AG08396 (cell line): Measurements from ENCODE around the gene FTCD.
A peak's percentile ranks its signal among the peaks of the same experiment; 100 is the strongest.

Experiments used
- DNase-seq: peaks from one replicate; pipeline ENCODE4 v3.0.0; 2012; ENCODE audit warnings: low spot score, mixed read lengths

The FTCD gene

DNA sequence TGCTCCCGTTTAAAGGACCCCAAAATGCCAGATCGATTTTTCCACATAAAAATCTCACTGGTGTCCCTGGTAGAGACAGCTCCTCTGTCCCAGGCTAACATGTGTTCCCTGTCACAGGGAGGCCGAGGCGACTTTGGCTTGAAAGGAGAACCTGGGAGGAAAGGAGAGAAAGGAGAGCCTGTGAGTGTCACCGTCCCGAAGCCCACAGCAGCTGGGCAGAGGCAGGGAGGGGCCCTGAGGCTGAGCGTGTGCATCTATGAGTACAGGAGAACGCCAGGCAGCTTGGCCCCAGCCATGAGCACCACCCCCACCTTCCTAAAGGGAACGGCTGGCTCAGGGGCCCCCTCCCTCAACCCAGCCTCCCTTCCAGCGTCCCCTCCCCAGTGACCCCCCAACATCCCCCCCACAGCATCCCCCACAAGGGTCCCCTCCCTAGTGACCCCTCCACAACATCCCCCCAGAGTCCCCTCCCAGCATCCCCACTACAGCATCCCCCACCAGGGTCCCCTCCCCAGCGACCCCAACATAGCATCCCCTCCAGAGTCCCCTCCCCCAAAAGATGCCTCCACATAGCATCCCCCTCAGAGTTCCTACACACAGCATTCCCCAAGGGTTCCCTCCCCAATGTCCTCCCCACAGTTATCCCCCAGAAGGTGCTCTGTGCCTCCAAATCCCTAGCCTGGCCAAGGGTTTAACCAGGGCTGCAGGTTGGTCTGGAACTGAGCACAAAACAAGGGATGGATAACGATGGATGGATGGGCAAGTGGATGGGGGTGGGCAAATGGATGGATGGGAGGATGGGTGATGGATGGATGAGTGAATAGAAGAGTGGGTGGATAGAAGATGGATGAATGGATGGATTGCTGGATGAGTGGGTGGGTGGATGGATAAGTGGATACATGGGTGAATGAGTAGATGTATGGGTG lies 32.4 kb downstream of the FTCD start:
- DNase-seq: no peak

DNA sequence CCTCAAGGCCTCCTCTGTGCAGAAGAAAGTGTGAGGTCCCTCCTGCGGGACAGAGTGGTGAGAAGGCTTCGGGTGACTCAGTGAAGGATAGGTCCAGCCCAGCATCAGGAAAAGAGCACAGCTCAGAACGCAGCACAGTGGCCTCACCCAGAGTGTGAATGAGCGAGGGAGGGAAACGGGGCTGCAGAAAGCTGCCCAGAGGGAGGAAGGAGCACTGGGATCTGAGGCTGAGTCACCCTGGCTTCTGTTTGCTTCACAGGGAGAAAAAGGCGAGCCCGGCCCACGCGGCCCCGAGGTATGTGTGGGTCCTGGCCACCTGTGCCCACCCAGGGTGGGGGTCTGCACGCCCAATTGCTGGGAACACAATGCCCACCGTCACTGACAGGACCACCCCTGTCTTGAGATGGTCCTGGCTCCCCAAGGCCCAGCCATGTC lies 33.1 kb downstream of the FTCD start:
- peak; percentile 66 for DNase-seq

DNA sequence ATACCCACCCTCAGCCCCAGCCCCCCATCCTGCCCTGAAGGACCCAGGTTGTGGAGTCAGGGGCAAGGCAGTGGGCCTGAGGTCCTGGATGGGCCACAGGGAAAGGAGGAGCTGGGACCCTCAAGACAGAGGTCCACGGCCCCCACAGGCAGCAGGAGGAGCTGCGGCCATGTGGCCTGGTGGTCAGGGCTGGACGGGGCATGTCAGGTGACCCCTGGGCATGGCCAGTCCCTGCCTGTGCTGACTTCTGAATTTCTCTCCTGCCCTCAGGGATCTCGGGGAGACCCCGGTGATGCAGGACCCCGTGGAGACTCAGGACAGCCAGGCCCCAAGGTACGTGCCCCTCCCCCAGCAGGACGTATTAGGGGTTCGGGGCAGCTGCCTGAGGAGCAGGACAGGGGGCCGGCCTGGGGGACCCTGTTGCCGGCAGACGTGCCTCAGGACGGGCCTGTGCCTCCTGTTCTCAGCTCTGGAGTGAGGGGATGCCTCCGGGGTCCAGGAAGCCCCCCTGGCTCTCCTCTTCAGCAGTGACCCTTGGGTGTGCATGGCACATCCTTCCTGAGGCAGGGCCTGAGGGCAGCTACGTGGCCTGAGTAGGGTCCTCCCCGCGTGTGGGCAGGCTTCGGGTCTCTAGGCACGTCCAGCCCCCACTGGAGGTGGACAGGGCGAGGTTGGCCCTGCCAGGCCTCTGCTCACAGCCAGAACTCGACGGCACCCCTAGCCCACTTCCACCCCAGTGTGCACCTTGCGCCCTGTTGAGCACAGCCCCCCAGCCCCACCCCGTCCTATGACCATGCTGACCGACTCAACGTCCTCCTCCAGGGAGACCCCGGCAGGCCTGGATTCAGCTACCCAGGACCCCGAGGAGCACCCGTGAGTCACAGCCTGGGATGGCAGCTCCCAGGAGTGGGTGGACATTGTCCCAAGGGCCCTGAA lies 33.8 kb downstream of the FTCD start:
- DNase-seq: no peak

DNA sequence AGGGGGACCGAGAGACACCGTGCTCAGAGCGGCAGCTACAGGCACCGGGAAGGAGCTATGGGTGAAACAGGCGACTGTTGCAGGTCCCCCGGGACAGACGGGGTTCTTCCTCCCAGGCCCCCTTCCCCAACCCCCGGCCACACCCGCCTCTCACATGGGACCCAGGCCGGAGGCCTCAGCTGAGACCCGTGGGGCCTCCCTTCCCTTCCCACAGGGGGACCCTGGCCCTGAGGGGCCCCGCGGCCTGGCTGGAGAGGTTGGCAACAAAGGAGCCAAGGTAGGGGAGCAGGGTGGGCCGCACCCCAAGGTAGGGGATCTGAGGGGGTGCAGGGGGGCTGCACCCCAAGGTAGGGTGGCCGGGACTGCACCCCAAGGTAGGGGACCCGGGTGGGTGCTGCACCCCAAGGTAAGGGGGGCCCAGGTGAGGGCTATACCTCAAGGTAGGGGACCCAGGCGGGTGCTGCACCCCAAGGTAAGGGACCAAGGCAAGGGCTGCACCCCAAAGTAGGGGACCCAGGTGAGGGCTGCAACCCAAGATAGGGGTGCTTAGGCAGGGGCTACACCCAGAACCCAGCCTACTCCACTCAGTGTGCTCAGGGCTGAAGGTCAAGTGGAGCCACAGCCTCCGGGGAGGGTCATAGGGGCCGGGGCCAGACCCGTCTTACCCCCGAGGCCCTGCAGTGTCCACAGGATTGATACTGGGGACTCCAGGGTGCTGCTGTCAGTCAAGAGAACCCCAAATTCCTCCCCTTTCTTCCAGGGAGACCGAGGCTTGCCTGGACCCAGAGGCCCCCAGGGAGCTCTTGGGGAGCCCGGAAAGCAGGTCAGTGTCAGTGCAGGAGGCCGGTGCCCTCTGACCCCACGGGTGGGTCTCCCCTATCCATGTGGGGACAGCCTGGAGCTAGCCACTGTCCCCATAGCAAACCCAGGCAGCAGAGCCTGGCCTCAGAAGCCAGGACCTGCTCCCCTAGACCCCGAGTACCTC lies 34.8 kb downstream of the FTCD start:
- no peak for DNase-seq

DNA sequence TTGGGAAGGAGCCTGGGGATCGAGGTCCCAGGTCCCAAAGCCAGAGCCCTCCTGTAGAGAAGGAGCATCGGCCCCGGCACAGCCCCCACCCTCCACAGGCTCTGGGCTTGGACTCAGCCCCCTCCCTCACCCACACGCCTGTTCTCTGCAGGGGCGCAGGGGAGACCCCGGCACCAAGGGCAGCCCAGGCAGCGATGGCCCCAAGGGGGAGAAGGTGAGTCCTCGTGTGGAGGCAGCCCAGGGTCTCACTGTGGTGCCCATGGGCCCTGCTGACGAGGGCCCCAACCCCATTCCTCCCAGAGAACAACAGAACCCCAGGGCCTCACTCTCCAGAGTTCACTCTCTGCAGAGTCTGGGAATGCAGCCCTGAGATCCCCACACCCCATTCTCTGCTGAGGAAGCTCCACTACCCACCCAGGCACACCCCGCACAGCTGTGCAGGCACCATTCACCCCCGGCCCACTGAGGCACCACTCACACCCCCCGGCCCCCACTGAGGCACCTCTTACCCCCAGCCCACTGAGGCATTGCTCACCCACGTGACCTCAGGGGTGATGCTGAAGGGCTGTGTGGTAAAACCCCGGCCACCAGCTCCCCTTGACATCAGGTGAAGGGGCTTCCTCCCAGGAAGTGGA lies 35.6 kb downstream of the FTCD start:
- no peak for DNase-seq

DNA sequence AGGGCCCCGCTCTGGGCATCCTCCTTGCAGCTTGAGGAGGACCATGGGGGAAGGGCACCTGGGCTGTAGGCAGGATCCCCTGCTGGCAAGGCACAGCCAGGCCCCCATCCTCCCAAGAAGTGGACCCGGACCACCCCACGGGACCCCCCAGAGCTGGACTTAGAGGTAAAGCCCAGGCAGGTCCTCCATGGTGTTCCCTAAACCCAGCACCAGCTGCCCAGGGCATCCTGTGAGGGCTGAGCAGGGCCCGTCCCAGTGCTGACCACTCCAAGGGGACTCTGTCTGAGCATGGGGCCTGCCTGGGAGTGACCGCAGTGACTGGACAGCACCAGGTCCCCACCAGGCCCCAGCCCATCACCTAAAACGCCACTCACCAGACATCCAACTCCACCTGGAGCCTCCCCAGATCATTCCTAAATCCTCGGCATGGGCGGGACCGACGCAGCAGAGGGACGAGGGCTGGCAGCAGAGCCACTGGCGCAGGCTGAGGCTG lies 36.2 kb downstream of the FTCD start:
- no peak for DNase-seq

DNA sequence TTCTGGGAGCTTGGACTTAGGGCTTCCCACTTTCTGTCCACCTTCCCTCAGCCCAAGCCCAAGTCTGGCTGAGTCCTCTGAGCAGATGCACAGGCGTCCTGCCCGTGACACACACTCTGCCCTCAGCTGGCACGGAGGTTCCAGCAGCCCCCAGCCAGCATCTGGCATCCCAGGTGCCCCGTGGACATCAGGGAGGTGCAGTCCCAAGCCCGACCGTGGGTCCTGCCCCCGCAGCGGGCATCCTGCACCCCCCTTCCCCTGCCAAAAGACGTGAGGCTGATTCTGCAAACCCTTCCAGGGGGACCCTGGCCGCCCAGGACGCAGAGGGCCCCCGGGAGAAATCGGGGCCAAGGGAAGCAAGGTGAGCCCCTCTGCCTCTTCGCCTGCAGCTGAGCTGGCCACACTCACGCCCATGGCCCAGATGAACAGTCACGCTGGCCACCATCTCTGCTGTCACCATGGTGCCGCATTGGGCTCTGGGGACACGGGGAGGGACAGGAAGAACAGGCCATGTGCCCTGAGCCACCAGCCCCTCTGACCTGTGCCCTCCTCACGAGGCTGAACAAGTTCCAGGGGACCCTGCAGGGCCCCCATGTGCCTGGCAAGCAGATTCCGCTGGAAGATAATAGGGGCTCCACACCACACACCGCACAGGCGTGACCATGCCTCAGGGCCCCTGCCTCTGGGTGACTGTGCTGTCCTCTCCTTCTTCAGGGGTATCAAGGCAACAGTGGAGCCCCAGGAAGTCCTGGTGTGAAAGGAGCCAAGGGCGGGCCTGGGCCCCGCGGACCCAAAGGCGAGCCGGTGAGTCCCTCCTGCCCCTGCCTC lies 36.8 kb downstream of the FTCD start:
- no peak for DNase-seq

DNA sequence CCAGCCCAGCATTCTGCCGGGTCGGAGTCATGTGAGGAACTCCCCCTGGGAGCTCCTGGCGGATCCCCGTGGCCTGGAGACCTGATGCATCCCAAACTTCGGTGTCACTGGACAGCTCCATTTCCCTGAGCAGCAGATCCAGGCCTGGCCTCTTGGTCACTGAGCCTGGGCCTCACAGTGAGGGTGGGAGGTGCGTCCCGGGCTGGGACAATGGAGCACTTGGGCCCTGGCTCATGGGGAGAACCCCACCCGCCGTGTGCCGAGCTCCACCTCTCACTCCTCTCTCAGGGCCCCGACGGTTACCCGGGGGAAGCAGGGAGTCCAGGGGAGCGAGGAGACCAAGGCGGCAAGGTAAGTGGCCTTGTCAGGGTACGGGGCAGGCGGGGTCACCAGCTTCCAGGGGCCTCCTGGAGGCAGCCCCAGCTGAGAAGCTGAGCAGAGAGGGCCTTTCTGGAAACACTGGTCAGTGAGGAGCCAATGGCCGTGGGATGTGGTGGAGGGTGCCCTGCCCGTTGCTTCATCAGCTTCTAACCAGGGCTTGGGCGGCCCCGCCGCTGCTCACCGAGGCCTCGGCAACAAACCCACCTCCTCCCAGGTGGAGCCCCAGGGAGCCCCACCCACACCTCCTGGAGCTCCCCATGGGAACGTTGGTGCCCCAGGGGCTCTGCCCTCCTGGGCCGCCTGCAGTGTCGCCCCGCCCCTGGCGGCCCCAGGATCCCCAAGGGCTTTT lies 37.6 kb downstream of the FTCD start:
- DNase-seq: no peak

DNA sequence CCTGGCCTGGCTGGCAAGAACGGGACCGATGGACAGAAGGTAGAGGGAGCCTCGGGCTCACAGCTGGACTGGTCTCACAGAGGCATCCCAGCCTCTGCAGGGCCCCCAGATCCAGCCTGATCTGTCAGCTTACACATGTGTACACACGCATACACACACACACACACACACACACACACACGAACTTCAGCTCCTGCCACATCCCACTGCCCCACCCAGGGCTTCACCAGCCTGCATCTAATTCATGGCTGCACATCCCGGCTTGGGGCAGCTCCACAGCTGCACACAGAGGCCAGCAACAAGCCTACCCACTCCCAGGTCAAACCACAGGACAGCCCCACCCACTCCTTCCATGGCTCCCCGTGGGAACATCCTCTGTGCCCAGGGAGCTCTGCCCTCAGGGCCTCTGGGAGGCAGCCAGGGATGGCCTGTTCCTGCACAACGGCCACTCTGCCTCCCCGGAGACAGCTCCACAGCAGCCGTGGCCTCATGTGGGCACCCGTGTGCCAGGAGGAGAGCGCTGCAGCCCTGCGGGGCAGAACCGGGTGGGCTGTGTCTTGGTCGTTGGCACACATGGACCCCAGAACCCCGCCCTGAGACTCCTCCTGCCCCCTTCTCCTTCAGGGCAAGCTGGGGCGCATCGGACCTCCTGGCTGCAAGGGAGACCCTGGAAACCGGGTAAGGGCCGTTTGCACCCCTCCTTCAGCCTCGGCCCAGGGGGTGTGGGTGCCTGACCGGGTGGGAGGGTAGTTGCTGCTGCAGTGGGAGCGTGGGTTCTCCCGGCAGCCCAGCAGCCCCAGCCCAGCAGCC lies 38.4 kb downstream of the FTCD start:
- DNase-seq: no peak

DNA sequence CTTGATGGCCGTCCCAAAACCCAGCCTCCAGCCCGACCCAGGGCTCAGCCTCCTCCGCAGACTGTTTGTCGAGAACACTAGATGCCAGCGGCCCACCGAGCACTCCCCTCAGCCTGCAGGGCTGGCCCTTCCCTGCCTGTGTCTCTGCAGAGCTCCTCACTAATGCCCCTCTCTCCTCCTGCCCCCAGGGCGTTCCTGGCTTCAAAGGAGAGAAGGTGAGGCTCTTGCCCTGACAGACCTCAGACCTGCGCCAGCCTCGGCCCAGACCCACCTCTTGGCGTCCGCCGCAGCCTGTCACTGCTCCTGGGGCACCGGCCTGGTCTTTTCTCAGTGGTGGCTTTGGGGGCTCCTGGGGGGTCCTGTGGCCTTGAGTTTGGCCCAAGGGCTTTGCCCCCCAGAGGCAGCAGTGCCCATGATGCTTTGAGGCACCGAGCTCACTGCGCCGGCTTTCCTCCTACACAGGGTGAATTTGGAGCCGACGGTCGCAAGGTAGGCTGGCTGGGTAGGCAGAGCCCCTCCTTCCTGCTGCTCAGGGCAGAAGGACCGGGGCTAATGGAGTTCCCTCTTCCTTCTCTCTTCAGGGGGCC lies 39.1 kb downstream of the FTCD start:
- DNase-seq: no peak

DNA sequence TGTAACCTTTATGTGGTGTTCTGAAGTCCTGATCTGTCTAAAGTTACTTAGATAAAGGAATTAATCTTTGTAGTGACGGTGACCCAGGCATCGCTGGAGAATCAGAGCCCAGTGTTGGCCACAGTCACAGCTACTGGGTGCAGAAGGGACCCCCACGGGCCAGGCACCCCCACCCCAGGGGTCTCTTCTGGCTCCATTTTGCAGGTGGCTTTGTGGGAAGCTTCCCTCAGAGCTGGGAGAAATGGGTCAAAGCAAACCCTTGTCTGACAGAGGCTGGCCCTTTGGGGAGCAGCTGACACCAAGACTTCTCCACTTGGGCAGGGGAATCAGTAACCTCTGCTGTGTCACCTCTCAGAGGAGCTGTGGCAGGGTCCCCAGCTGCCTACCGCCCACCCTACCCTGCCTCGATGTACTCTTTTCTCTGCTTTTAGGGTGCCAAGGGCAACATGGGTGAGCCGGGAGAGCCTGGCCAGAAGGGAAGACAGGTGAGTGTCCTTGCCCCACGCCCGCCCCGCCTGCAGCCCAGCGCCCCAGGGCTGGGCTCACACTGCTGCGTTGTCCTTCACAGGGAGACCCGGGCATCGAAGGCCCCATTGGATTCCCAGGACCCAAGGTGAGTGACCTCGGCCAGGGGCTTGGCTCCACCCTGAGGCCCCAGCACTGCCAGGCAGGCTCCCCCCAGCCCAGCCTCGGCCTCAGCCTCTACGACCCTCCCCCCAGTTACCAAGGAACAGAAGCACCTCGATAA lies 39.8 kb downstream of the FTCD start:
- DNase-seq: no peak

DNA sequence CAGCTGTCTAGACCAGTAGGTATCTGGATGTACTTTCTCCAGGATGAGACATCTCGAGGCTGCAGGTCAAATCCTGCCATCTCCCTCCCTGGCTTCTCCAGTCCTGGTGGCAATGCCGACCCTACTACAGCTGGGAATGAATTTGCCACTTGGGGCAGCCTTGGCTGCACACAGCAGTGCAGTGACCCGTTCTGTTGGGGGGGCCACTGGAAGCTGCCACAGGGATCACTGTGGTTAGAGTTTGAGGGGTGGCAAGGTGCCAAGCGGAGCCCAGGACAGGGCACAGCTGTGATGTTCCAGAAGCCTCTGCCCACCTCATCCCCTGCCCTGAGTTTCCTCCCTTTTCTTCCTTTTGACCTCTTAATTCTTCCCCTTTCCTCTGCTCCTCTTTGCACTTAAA lies 40.4 kb downstream of the FTCD start:
- DNase-seq: no peak

DNA sequence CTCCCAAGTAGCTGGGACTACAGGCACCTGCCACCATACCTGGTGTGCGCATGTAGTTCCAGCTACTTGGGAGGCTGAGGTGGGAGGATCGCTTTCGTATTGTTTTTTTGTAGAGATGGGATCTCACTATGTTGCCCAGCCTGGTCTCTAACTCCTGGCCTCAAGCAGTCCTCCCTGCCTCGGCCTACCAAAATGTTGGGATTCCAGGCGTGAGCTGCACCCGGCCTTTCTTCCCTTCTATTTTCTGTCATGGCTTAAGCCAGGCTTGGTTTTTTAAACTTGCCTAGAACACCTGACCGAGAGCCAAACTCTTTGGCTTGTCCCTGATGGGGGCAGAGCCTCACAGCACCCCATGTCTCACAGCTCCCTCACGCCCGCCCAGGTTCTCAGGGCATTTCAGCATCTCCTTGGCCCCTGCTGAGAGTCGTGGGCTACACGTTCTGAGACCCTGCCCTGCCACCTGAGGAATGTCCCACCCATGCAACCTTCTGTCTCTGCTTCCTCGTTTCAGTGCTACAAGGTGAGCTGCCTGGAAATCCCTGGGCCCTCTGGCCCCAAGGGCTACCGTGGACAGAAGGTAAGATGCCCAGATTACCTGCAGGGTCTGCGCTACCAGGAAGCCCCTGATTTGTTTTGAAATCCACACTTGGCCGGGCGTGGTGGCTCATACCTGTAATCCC lies 41.7 kb downstream of the FTCD start:
- no peak for DNase-seq

DNA sequence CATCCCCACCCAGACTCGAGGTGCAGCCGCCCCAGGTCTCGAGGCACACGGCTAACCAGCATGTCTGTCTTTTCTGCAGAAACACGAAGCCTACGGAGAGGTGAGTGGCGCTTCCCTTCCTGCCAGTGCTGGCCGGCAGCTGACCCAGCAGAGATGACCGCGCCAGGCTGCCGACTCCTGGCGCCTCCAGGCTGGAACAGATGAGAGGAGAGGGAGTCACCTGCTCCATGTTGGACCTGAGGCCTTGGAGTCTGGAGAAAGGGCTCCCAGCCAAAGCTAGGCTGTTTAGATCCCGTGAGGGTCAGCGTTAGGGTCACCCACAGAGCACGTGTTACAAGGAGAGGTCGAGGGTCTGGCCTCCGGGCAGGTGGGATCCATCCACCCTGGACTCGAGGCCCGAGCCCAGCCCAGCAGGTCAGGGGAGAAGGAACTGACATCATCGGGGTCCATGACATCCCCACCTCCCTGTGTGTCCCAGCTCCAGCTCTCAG lies 42.6 kb downstream of the FTCD start:
- no peak for DNase-seq

DNA sequence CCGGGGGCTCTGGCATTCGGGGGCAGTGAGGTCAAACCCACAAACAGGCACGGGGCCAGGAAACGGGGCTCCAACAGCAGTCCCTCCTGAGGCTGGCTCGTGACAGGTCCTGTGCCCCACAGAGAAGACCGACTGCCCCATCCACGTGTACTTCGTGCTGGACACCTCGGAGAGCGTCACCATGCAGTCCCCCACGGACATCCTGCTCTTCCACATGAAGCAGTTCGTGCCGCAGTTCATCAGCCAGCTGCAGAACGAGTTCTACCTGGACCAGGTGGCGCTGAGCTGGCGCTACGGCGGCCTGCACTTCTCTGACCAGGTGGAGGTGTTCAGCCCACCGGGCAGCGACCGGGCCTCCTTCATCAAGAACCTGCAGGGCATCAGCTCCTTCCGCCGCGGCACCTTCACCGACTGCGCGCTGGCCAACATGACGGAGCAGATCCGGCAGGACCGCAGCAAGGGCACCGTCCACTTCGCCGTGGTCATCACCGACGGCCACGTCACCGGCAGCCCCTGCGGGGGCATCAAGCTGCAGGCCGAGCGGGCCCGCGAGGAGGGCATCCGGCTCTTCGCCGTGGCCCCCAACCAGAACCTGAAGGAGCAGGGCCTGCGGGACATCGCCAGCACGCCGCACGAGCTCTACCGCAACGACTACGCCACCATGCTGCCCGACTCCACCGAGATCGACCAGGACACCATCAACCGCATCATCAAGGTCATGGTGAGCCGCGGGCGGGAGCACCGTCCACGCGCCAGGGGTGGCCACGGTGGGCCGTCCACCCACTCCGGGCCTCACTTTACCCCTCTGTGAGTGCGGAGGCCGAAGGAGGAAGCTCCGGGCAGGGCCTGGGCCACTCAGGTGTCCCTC lies 43.3 kb downstream of the FTCD start:
- DNase-seq: no peak

DNA sequence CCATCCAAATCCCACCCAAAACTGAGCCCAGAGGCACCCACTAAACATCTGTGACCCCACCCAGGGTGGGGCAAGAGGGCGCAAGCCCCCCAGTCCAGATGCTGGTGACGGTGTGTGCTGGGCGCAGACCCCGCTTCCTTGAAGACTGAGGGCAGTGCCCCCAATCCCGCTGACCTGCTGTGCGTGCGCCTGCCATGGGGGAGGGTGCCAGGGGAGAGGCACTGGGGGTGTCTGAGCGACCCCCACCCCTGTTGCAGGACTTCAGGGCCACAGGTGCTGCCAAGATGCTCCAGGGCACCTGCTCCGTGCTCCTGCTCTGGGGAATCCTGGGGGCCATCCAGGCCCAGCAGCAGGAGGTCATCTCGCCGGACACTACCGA lies 44.2 kb downstream of the FTCD start:
- DNase-seq: no peak
